Stimulated activated CD4-positive, alpha-beta T cell treated with anti-CD3 and anti-CD28 coated beads, Interleukin-4, amount 100 ng/mL, for 1 hour (primary cell): ENCODE data around the gene ATP13A5.
A peak's percentile ranks its signal among the peaks of the same experiment; 100 is the strongest.

Experiments used
- DNase-seq: peaks from one replicate; pipeline ENCODE4 v3.0.0-alpha.2; 2020

The ATP13A5 gene

GRCh38 chr3:193250492-193250891 lies 128.1 kb downstream of the ATP13A5 start:
- DNase-seq: no peak

- no peak for DNase-seq
Measured at GRCh38 chr3:193248848-193249468, 129.6 kb downstream of the ATP13A5 start.

GRCh38 chr3:193243571-193243970 lies 135.0 kb downstream of the ATP13A5 start:
- DNase-seq: no peak

- no peak for DNase-seq
Measured at GRCh38 chr3:193241716-193242115, 136.8 kb downstream of the ATP13A5 start.

GRCh38 chr3:193240850-193241706 lies 137.5 kb downstream of the ATP13A5 start, which contains the start of gene PLAAT1:
TSS of gene PLAAT1 (plus strand) at chr3:193241222. CDS start at chr3:193255651, 14,429 bp downstream.
- peak; percentile 7 for DNase-seq

GRCh38 chr3:193240436-193240849 lies 138.1 kb downstream of the ATP13A5 start:
- DNase-seq: no peak

GRCh38 chr3:193237030-193237429 lies 141.5 kb downstream of the ATP13A5 start:
- no peak for DNase-seq

- DNase-seq: no peak
Measured at GRCh38 chr3:193236599-193236998, 142.0 kb downstream of the ATP13A5 start.

- DNase-seq: no peak
Measured at GRCh38 chr3:193231201-193231600, 147.4 kb downstream of the ATP13A5 start.

- DNase-seq: no peak
Measured at GRCh38 chr3:193230610-193231009, 147.9 kb downstream of the ATP13A5 start.

- no peak for DNase-seq
Measured at GRCh38 chr3:193229851-193230420, 148.6 kb downstream of the ATP13A5 start.

GRCh38 chr3:193228206-193228605 lies 150.3 kb downstream of the ATP13A5 start:
- no peak for DNase-seq

GRCh38 chr3:193225302-193226125 lies 153.0 kb downstream of the ATP13A5 start:
- no peak for DNase-seq
